ENCODE measurements around the gene PITPNC1.

Gene PITPNC1

GRCh38 chr17:67390006-67390645 lies 13.0 kb downstream of the PITPNC1 start:
- no peak overlapping the region for H3K4me3 ChIP-seq (replicated peaks; ENCODE audit: low read depth, low read length)
- DNase-seq (ENCODE audit: extremely low read depth, low read depth), result no peak
- TF ChIP-seq, protein P1, sequence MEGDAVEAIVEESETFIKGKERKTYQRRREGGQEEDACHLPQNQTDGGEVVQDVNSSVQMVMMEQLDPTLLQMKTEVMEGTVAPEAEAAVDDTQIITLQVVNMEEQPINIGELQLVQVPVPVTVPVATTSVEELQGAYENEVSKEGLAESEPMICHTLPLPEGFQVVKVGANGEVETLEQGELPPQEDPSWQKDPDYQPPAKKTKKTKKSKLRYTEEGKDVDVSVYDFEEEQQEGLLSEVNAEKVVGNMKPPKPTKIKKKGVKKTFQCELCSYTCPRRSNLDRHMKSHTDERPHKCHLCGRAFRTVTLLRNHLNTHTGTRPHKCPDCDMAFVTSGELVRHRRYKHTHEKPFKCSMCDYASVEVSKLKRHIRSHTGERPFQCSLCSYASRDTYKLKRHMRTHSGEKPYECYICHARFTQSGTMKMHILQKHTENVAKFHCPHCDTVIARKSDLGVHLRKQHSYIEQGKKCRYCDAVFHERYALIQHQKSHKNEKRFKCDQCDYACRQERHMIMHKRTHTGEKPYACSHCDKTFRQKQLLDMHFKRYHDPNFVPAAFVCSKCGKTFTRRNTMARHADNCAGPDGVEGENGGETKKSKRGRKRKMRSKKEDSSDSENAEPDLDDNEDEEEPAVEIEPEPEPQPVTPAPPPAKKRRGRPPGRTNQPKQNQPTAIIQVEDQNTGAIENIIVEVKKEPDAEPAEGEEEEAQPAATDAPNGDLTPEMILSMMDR (IDR thresholded peaks at IDR 0.05; ENCODE audit: low read depth, low read length, missing control alignments), result no peak

- no peak overlapping the region for H3K4me3 ChIP-seq (replicated peaks; ENCODE audit: low read depth, low read length)
- DNase-seq (ENCODE audit: extremely low read depth, low read depth), result peak; percentile 63
- TF ChIP-seq, protein P1 (IDR thresholded peaks at IDR 0.05; ENCODE audit: low read depth, low read length, missing control alignments), result no peak
These were observed 13.7 kb downstream of the PITPNC1 start for GRCh38 chr17:67390646-67391361.

DNA sequence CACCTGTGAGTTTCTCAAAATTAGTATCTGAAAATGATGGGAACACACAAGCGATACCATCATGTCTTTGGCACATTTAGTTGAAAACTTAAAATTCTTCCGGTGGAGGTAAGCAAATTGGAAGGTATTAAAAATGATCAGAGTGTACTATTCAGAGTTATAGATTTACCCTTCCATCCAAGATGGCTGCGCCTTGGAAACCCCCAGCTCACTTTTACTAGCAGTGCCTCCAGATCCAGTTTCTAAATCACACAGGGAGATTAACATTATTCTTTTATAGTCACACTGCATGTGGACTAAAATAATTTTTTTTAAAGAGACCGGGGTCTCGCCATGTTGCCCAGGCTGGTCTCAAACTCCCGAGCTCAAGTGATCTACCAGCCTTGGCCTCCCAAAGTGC lies 15.0 kb downstream of the PITPNC1 start:
- H3K4me3 ChIP-seq (replicated peaks; ENCODE audit: low read depth, low read length), result no peak overlapping the region
- no peak for DNase-seq (ENCODE audit: extremely low read depth, low read depth)
- TF ChIP-seq, protein P1 (IDR thresholded peaks at IDR 0.05; ENCODE audit: low read depth, low read length, missing control alignments), result no peak

DNA sequence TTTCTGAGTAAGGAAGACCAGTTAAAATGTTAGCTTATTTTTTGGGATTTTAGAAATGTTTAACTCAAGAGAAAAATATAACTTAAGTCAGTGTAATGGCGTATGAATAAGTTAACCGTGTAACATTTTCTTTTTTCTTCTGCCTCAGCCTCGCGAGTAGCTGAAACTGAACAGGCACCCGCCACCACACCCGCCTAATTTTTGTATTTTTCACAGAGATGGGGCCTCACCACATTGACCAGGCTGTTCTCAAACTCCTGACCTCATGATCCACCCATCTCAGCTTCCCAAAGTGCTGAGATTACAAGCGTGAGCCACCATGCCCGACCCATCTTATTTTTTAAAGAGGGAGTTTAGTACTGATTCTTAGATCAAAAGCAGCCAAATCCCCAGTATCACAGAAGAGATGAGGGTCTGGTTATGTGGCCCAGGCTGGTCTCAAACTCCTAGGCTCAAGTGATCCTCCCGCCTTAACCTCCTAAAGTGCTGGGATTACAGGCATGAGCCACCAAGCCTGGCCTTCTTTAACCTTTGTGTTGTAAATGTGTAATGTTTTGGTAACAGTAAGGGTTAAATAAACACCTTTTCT lies 16.8 kb downstream of the PITPNC1 start:
- TF ChIP-seq, protein P1 (IDR thresholded peaks at IDR 0.05; ENCODE audit: low read depth, low read length, missing control alignments), result no peak
- DNase-seq (ENCODE audit: extremely low read depth, low read depth), result no peak
- no peak overlapping the region for H3K4me3 ChIP-seq (replicated peaks; ENCODE audit: low read depth, low read length)

DNA sequence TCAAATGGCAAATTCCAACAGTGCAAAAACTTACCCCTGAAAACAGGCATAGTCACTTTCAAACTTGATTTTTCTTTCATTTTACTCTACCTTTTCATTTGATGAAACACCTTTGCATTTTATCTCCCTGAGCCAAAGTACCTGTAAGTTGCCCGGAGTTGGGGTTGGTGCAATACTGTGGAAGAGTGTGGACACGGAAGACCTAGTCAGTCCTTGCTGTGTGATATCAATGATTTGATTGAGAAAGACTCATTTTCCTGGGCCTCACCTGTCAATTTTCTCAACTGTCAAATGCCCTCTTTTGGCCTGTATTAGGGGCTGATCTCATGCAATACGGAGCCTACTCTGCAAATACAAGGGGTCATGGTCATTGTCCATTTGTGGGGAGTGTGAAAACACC lies 22.6 kb downstream of the PITPNC1 start:
- TF ChIP-seq, protein P1 (IDR thresholded peaks at IDR 0.05; ENCODE audit: low read depth, low read length, missing control alignments), result no peak
- no peak overlapping the region for H3K4me3 ChIP-seq (replicated peaks; ENCODE audit: low read depth, low read length)
- DNase-seq (ENCODE audit: extremely low read depth, low read depth), result no peak

DNA sequence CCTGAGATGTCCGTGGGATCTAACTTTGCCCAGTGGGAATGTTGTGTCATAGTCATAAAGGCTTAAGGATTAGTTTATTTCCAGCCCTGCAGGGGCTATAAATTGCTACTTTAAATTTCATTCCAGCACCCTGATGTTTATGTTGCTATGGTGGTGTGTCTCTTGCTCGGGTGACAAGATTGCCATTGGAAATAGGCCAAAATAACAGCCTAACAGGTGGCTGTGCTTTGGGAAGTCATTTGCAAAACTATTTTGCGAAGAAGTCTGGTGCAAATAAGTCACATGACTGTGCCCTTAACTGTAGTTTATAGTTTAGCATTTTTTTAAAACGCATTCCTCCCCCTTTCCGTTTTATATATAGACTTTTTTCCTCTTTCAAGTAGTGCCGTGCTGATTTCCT lies 23.1 kb downstream of the PITPNC1 start:
- H3K4me3 ChIP-seq (replicated peaks; ENCODE audit: low read depth, low read length), result no peak overlapping the region
- TF ChIP-seq, protein P1 (IDR thresholded peaks at IDR 0.05; ENCODE audit: low read depth, low read length, missing control alignments), result no peak
- no peak for DNase-seq (ENCODE audit: extremely low read depth, low read depth)
